ENCODE results near the gene CFAP251. TPM values are rescaled to one million over a fixed set of nuclear protein-coding genes. Genes with fewer than 3 reads are reported as not detected.

Gene CFAP251
- total and polyA plus RNA-seq, 2 experiments from 2014 or later: 3.0 to 3.7 TPM

DNA sequence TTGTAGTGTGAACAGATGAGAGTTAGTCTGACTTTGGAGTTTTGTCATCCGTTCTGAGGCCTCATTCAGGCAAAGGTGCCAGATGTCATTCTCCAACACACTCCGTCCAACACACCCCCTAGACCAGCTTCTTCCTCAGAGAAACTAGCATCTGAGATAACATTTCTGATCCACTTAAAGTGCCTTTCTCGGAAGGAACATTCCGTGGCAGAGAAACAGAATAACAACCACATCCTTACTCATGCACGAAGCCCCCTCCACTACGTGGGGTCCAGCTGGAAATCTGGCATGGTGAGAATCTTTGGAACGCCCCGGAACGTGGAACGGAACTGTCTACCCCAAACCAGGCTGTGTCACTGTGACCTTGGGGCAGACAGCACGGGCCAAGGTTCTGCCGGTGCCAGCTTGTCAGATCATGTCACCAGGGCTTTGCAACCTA lies 86.3 kb downstream of the CFAP251 start:
- Histone ChIP-seq H3K79me2 (no peaks in the 10 kb centered on the region), H3K27me3 (no peaks in the 10 kb centered on the region), H3K9me3 (ENCODE audit: low read depth) (no peaks in the 10 kb centered on the region), H3K27ac (no peak overlapping the region), H3K4me2 (no peak overlapping the region), H3K4me3 (no peak overlapping the region), H3K9me2 (replicated peaks; ENCODE audit: insufficient read depth) (no peaks in the 10 kb centered on the region), H3K36me3 (replicated peaks; ENCODE audit: insufficient read depth, low read depth) (no peaks in the 10 kb centered on the region), H2AFZ (no peak overlapping the region), H4K20me1 (ENCODE audit: insufficient read depth, poor library complexity, severe bottlenecking) (no peaks in the 10 kb centered on the region), H3K4me1 (ENCODE audit: insufficient read depth) (no peaks in the 10 kb centered on the region)
- 86% methylated on average over 12 of the region's 12 CpGs for WGBS (ENCODE audit: low lambda C conversion rate, missing lambda C conversion rate)
- DNase-seq (ENCODE audit: low spot score): no peak
- TF ChIP-seq EZH2 (IDR thresholded peaks at IDR 0.05; ENCODE audit: borderline replicate concordance): no peak
- no peak for TF ChIP-seq EZH2phosphoT487 (IDR thresholded peaks at IDR 0.05; ENCODE audit: low read depth, severe bottlenecking, unreplicated experiment)
- TF ChIP-seq, protein P1, sequence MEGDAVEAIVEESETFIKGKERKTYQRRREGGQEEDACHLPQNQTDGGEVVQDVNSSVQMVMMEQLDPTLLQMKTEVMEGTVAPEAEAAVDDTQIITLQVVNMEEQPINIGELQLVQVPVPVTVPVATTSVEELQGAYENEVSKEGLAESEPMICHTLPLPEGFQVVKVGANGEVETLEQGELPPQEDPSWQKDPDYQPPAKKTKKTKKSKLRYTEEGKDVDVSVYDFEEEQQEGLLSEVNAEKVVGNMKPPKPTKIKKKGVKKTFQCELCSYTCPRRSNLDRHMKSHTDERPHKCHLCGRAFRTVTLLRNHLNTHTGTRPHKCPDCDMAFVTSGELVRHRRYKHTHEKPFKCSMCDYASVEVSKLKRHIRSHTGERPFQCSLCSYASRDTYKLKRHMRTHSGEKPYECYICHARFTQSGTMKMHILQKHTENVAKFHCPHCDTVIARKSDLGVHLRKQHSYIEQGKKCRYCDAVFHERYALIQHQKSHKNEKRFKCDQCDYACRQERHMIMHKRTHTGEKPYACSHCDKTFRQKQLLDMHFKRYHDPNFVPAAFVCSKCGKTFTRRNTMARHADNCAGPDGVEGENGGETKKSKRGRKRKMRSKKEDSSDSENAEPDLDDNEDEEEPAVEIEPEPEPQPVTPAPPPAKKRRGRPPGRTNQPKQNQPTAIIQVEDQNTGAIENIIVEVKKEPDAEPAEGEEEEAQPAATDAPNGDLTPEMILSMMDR (IDR thresholded peaks at IDR 0.05; ENCODE audit: poor library complexity): no peak

DNA sequence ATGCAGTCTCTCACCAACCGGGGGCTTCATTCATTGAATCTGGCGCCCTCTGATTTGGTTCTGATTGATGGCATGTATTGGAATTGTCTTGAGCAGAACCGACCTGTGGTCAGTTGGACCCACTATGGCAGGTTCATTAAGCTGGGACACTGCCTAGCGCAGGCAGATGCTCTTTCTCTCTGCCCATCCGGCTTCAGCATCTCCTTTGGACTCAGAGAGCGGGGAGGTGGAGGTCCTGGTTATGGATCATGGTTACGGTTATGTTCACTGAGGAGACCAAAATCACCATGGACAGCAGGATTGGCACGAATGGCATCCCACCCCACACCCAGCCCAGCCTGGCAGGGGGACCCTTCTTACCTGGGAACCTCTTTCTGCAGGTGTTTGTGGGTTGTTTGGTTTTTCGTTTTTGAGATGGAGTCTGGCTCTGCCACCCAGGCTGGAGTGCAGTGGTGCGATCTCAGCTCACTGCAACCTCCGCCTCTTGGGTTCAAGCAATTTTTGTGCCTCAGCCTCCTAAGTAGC lies 86.9 kb downstream of the CFAP251 start:
- TF ChIP-seq EZH2 (IDR thresholded peaks at IDR 0.05; ENCODE audit: borderline replicate concordance): no peak
- TF ChIP-seq, protein P1 (IDR thresholded peaks at IDR 0.05; ENCODE audit: poor library complexity): no peak
- no peak for TF ChIP-seq EZH2phosphoT487 (IDR thresholded peaks at IDR 0.05; ENCODE audit: low read depth, severe bottlenecking, unreplicated experiment)
- H3K27ac ChIP-seq: no peak overlapping the region
- no peaks in the 10 kb centered on the region for H4K20me1 ChIP-seq (ENCODE audit: insufficient read depth, poor library complexity, severe bottlenecking)
- no peaks in the 10 kb centered on the region for H3K9me2 ChIP-seq (replicated peaks; ENCODE audit: insufficient read depth)
- WGBS (ENCODE audit: low lambda C conversion rate, missing lambda C conversion rate): 92% methylated on average over 11 of the region's 11 CpGs
- no peaks in the 10 kb centered on the region for H3K4me1 ChIP-seq (ENCODE audit: insufficient read depth)
- H3K79me2 ChIP-seq: no peaks in the 10 kb centered on the region
- H3K36me3 ChIP-seq (replicated peaks; ENCODE audit: insufficient read depth, low read depth): no peaks in the 10 kb centered on the region
- H3K27me3 ChIP-seq: no peaks in the 10 kb centered on the region
- no peak for DNase-seq (ENCODE audit: low spot score)
- no peak overlapping the region for H3K4me2 ChIP-seq
- H2AFZ ChIP-seq: no peak overlapping the region
- H3K4me3 ChIP-seq: no peak overlapping the region
- H3K9me3 ChIP-seq (ENCODE audit: low read depth): no peaks in the 10 kb centered on the region

DNA sequence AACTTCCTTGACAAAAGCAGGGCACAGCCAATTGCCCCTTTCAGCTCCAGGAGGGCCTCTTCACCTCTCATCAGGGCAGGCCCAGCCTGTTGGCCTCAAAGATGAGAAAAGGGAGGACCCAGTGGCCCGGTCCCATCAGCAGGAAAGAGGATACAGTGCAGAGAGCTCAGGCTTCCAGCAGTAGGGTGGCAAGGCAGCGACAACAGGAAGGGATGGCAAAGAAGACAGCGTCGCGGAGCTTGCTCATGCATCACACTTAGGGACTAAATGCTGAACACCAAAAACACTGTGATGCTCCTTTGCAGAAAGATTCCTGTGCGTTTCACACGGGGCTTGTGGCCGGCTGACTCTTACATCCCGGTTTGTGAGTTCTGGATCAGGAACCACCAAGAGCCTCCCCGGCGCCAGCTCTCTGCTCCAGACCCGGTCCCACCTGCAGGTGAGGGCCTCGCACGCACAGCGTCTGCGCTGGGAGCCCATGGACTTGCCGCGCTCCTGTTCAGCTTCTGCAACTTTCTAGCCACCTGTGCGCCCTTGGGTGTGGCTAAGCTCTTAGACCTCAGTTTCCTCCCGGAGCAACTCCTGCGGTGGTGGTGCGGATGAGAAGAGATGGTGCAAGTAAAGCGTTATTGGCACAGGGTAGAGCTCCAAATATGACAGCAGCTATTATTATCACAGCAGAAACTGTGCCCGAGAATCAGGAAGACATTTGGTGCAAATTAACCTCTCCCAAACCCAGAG lies 88.0 kb downstream of the CFAP251 start:
- Histone ChIP-seq H3K4me2 (no peak overlapping the region), H3K4me1 (ENCODE audit: insufficient read depth) (no peaks in the 10 kb centered on the region), H3K9me3 (ENCODE audit: low read depth) (no peaks in the 10 kb centered on the region), H3K27ac (no peak overlapping the region), H4K20me1 (ENCODE audit: insufficient read depth, poor library complexity, severe bottlenecking) (no peaks in the 10 kb centered on the region), H3K4me3 (no peak overlapping the region), H3K27me3 (no peaks in the 10 kb centered on the region), H3K79me2 (no peaks in the 10 kb centered on the region), H3K9me2 (replicated peaks; ENCODE audit: insufficient read depth) (no peaks in the 10 kb centered on the region), H3K36me3 (replicated peaks; ENCODE audit: insufficient read depth, low read depth) (no peaks in the 10 kb centered on the region), H2AFZ (no peak overlapping the region)
- no peak for TF ChIP-seq EZH2phosphoT487 (IDR thresholded peaks at IDR 0.05; ENCODE audit: low read depth, severe bottlenecking, unreplicated experiment)
- no peak for TF ChIP-seq EZH2 (IDR thresholded peaks at IDR 0.05; ENCODE audit: borderline replicate concordance)
- TF ChIP-seq, protein P1 (IDR thresholded peaks at IDR 0.05; ENCODE audit: poor library complexity): no peak
- 97% methylated on average over 24 of the region's 24 CpGs for WGBS (ENCODE audit: low lambda C conversion rate, missing lambda C conversion rate)
- DNase-seq (ENCODE audit: low spot score): no peak
